GM12872 (cell line): ENCODE measurements around the gene GFY.
A peak's percentile ranks its signal among the peaks of the same experiment; 100 is the strongest.

Experiments
- CTCF ChIP-seq: IDR thresholded peaks from 3 replicates; pipeline ENCODE4 v1.5.1; 2011; ENCODE audit warnings: low read depth, mild to moderate bottlenecking, low read length, moderate library complexity; ENCODE audit not compliant: insufficient read depth

Gene GFY

GRCh38 chr19:49390131-49390928 is 34.9 kb upstream of the GFY start:
- no peak for TF ChIP-seq CTCF

- TF ChIP-seq CTCF: no peak
Observed at GRCh38 chr19:49390929-49391359, 34.2 kb upstream of the GFY start.

- peak; percentile 89 for TF ChIP-seq CTCF
Observed at GRCh38 chr19:49391581-49392399, 33.4 kb upstream of the GFY start.

- TF ChIP-seq CTCF: no peak
Observed at GRCh38 chr19:49393881-49394280, 31.3 kb upstream of the GFY start.

GRCh38 chr19:49395581-49396407 is 29.4 kb upstream of the GFY start:
- no peak for TF ChIP-seq CTCF

- no peak for TF ChIP-seq CTCF
Observed at GRCh38 chr19:49396738-49397505, 28.3 kb upstream of the GFY start.
